Measurements from ENCODE around the gene NSD1.

Gene NSD1

GRCh38 chr5:177133096-177133852 is at the start of gene NSD1:
Gene NSD1, plus strand, starts transcription at chr5:177133773. Its CDS starts 1,331 bp downstream, at chr5:177135104.
- peak; percentile 70 for DNase-seq (ENCODE audit: low read depth)

- no peak for DNase-seq (ENCODE audit: low read depth)
These were observed 49.4 kb upstream of the NSD1 start for GRCh38 chr5:177084175-177084574.

- DNase-seq (ENCODE audit: low read depth): no peak
These were observed 47.5 kb upstream of the NSD1 start for GRCh38 chr5:177085985-177086653.

GRCh38 chr5:177086654-177087397 is 46.7 kb upstream of the NSD1 start, which contains the start of gene FGFR4:
Gene FGFR4, plus strand, starts transcription at chr5:177086915. Its CDS starts 2,688 bp downstream, at chr5:177089603.
- DNase-seq (ENCODE audit: low read depth): peak; percentile 23

- no peak for DNase-seq (ENCODE audit: low read depth)
These were observed 46.1 kb upstream of the NSD1 start for GRCh38 chr5:177087398-177088005.

- DNase-seq (ENCODE audit: low read depth): no peak
These were observed 44.4 kb upstream of the NSD1 start for GRCh38 chr5:177089127-177089526.

GRCh38 chr5:177089825-177090641 is 43.5 kb upstream of the NSD1 start:
- no peak for DNase-seq (ENCODE audit: low read depth)

GRCh38 chr5:177090813-177091212 is 42.8 kb upstream of the NSD1 start:
- DNase-seq (ENCODE audit: low read depth): no peak

GRCh38 chr5:177091232-177091631 is 42.3 kb upstream of the NSD1 start:
- DNase-seq (ENCODE audit: low read depth): no peak

- no peak for DNase-seq (ENCODE audit: low read depth)
These were observed 41.1 kb upstream of the NSD1 start for GRCh38 chr5:177092178-177093081.

- DNase-seq (ENCODE audit: low read depth): no peak
These were observed 40.4 kb upstream of the NSD1 start for GRCh38 chr5:177093082-177093712.

GRCh38 chr5:177093803-177094202 is 39.8 kb upstream of the NSD1 start:
- DNase-seq (ENCODE audit: low read depth): no peak

GRCh38 chr5:177094224-177095087 is 39.1 kb upstream of the NSD1 start:
- no peak for DNase-seq (ENCODE audit: low read depth)

- DNase-seq (ENCODE audit: low read depth): no peak
These were observed 38.4 kb upstream of the NSD1 start for GRCh38 chr5:177095088-177095669.

- DNase-seq (ENCODE audit: low read depth): no peak
These were observed 37.2 kb upstream of the NSD1 start for GRCh38 chr5:177096162-177097015.

- no peak for DNase-seq (ENCODE audit: low read depth)
These were observed 36.3 kb upstream of the NSD1 start for GRCh38 chr5:177097016-177097985.
